IMR-90 (cell line): Measurements from ENCODE around the gene SNIP1. TPM values are rescaled to one million over a fixed set of nuclear protein-coding genes. Genes with fewer than 3 reads are reported as not detected.

Source experiments
- ATAC-seq: fragments of 200-7000 bp; cut with Tn5 transposase; 2 replicates; pipeline ENCODE4 v1.9.1; 2020; ENCODE audit warnings: low read depth, mild to moderate bottlenecking, moderate library complexity
- BruUV-seq: library from RNA; stranded (reverse); fragments of 400-500 nt; replicated peaks from 2 replicates; lab custom pipeline; 2021; lab: Mats Ljungman, UMichigan
- CTCF ChIA-PET: fragments of 300-600 bp; formaldehyde crosslinking; extraction: SDS; loops from one replicate; lab custom pipeline; 2021; ENCODE audit warnings: antibody characterized with exemption; lab: Yijun Ruan, JAX
- POLR2A ChIA-PET: fragments of 300-600 bp; sonication (Branson Sonifier 250); formaldehyde crosslinking; loops from one replicate; lab custom pipeline; 2022; ENCODE audit warnings: antibody characterized with exemption; ENCODE audit not compliant: unreplicated experiment; lab: Charles Lee
- DNase-seq: peaks from one replicate; pipeline ENCODE4 v3.0.0; 2013
- H2AFZ ChIP-seq: replicated peaks from 2 replicates; pipeline ENCODE3; 2013; ENCODE audit warnings: low read length, mild to moderate bottlenecking; ENCODE audit not compliant: poor library complexity
- H2AK5ac ChIP-seq: 2 replicates; pipeline ENCODE4 v1.6.1; 2013; ENCODE audit warnings: low read depth, low read length, inconsistent platforms
- H2AK9ac ChIP-seq: replicated peaks from 2 replicates; pipeline ENCODE3; 2013; ENCODE audit warnings: mild to moderate bottlenecking, low read depth, low read length, moderate library complexity; ENCODE audit not compliant: poor library complexity
- H2BK120ac ChIP-seq: 2 replicates; pipeline ENCODE4 v1.6.1; 2013; ENCODE audit warnings: low read depth, low read length, inconsistent platforms
- H2BK15ac ChIP-seq: 3 replicates; pipeline ENCODE4 v1.6.1; 2013; ENCODE audit warnings: low read depth, low read length, inconsistent platforms
- H2BK20ac ChIP-seq: 2 replicates; pipeline ENCODE4 v1.6.1; 2013; ENCODE audit warnings: low read depth, mild to moderate bottlenecking, inconsistent platforms, low read length, moderate library complexity
- H2BK5ac ChIP-seq: 2 replicates; pipeline ENCODE4 v1.6.1; 2013; ENCODE audit warnings: mild to moderate bottlenecking, low read depth, low read length, inconsistent platforms; ENCODE audit not compliant: poor library complexity, severe bottlenecking
- H3K14ac ChIP-seq: replicated peaks from 2 replicates; pipeline ENCODE4 v1.6.1; 2013; ENCODE audit warnings: low read depth, low read length, inconsistent platforms
- H3K18ac ChIP-seq: 2 replicates; pipeline ENCODE4 v1.6.1; 2013; ENCODE audit warnings: low read depth, low read length, control low read depth
- H3K23ac ChIP-seq: 2 replicates; pipeline ENCODE4 v1.6.1; 2013; ENCODE audit warnings: low read depth, low read length, inconsistent platforms
- H3K27ac ChIP-seq: 2 replicates; pipeline ENCODE4 v1.5.1; 2013; ENCODE audit warnings: mild to moderate bottlenecking, control low read depth, low read length; ENCODE audit not compliant: insufficient read depth
- H3K27me3 ChIP-seq: 2 replicates; pipeline ENCODE4 v1.6.1; 2013; ENCODE audit warnings: low read length; ENCODE audit not compliant: control insufficient read depth, insufficient read depth
- H3K36me3 ChIP-seq: 2 replicates; pipeline ENCODE4 v1.6.1; 2013; ENCODE audit warnings: low read length, mixed read lengths; ENCODE audit not compliant: control insufficient read depth, insufficient read depth
- H3K4ac ChIP-seq: 2 replicates; pipeline ENCODE4 v1.6.1; 2013; ENCODE audit warnings: low read depth, low read length, inconsistent platforms
- H3K4me1 ChIP-seq: 2 replicates; pipeline ENCODE4 v1.6.1; 2013; ENCODE audit warnings: low read length, mixed read lengths; ENCODE audit not compliant: control insufficient read depth, insufficient read depth
- H3K4me2 ChIP-seq: 2 replicates; pipeline ENCODE4 v1.6.1; 2013; ENCODE audit warnings: low read depth, mild to moderate bottlenecking, control low read depth, low read length, moderate library complexity
- H3K4me3 ChIP-seq: 2 replicates; pipeline ENCODE4 v1.5.1; 2013; ENCODE audit warnings: low read depth, mild to moderate bottlenecking, control low read depth, low read length, moderate library complexity; ENCODE audit not compliant: insufficient read depth
- H3K56ac ChIP-seq: 2 replicates; pipeline ENCODE4 v1.6.1; 2013; ENCODE audit warnings: low read length, inconsistent platforms; ENCODE audit not compliant: insufficient read depth; ENCODE audit errors: extremely low read depth
- H3K79me1 ChIP-seq, 2 experiments: 2 replicates each; pipeline ENCODE4 v1.6.1; 2013; ENCODE audit warnings: low read length in 2 of 2, inconsistent platforms in 1 of 2, low read depth in 1 of 2
- H3K9ac ChIP-seq: 2 replicates; pipeline ENCODE4 v1.6.1; 2013; ENCODE audit warnings: low read depth, low read length, control low read depth
- H3K9me1 ChIP-seq: 2 replicates; pipeline ENCODE4 v1.6.1; 2013; ENCODE audit warnings: low read length, inconsistent platforms; ENCODE audit not compliant: insufficient read depth
- H3K9me3 ChIP-seq: 2 replicates; pipeline ENCODE4 v1.6.1; 2013; ENCODE audit warnings: low read length; ENCODE audit not compliant: control insufficient read depth, insufficient read depth
- H4K20me1 ChIP-seq: 2 replicates; pipeline ENCODE4 v1.6.1; 2013; ENCODE audit warnings: low read length, inconsistent platforms; ENCODE audit not compliant: insufficient read depth
- H4K5ac ChIP-seq: 2 replicates; pipeline ENCODE4 v1.6.1; 2013; ENCODE audit warnings: mild to moderate bottlenecking, low read depth, low read length, control low read depth
- H4K8ac ChIP-seq, 2 experiments: 2 replicates each; pipeline ENCODE4 v1.6.1; 2013; ENCODE audit warnings: low read depth in 2 of 2, low read length in 2 of 2, control low read depth in 1 of 2, inconsistent platforms in 1 of 2
- H4K91ac ChIP-seq: 2 replicates; pipeline ENCODE4 v1.6.1; 2013; ENCODE audit warnings: low read depth, low read length, inconsistent platforms; ENCODE audit not compliant: insufficient read depth
- BHLHE40 ChIP-seq: fragments of 150-350 bp; IDR thresholded peaks from 2 replicates; pipeline ENCODE4 v1.6.1; 2016; ENCODE audit warnings: mild to moderate bottlenecking, low read depth, low read length
- CEBPB ChIP-seq: IDR thresholded peaks from 2 replicates; pipeline ENCODE4 v1.6.1; 2012; ENCODE audit warnings: low read depth, low read length, improper control_type of control experiment
- CHD1 ChIP-seq: IDR thresholded peaks from 2 replicates; pipeline ENCODE4 v1.6.1; 2012; ENCODE audit warnings: low read depth, low read length, improper control_type of control experiment
- ELK1 ChIP-seq: fragments of 150-350 bp; IDR thresholded peaks from 2 replicates; pipeline ENCODE4 v1.6.1; 2016; ENCODE audit warnings: low read depth, mild to moderate bottlenecking, low read length, moderate library complexity, borderline replicate concordance
- FOS ChIP-seq: fragments of 150-350 bp; IDR thresholded peaks from 2 replicates; pipeline ENCODE4 v1.6.1; 2016; ENCODE audit warnings: low read depth, low read length
- MAZ ChIP-seq: IDR thresholded peaks from 2 replicates; pipeline ENCODE4 v1.6.1; 2012; ENCODE audit warnings: low read depth, mild to moderate bottlenecking, low read length, improper control_type of control experiment, moderate library complexity, borderline replicate concordance
- MXI1 ChIP-seq: IDR thresholded peaks from 2 replicates; pipeline ENCODE4 v1.6.1; 2012; ENCODE audit warnings: low read depth, mild to moderate bottlenecking, low read length, moderate library complexity, borderline replicate concordance
- NFE2L2 ChIP-seq: fragments of 150-350 bp; IDR thresholded peaks from 2 replicates; pipeline ENCODE4 v1.6.1; 2016; ENCODE audit warnings: low read depth, mild to moderate bottlenecking, low read length
- RAD21 ChIP-seq: IDR thresholded peaks from 2 replicates; pipeline ENCODE4 v1.6.1; 2012; ENCODE audit warnings: low read length, improper control_type of control experiment
- RCOR1 ChIP-seq: IDR thresholded peaks from 2 replicates; pipeline ENCODE4 v1.6.1; 2012; ENCODE audit warnings: mild to moderate bottlenecking, low read length, improper control_type of control experiment; ENCODE audit not compliant: insufficient replicate concordance
- RFX5 ChIP-seq: IDR thresholded peaks from 2 replicates; pipeline ENCODE4 v1.8.0; 2012; ENCODE audit warnings: low read depth, mild to moderate bottlenecking, low read length, moderate library complexity
- SMC3 ChIP-seq: fragments of 150-350 bp; IDR thresholded peaks from 2 replicates; pipeline ENCODE4 v1.6.1; 2016; ENCODE audit warnings: low read depth, mild to moderate bottlenecking, antibody characterized with exemption, low read length, moderate library complexity
- USF2 ChIP-seq: fragments of 150-350 bp; IDR thresholded peaks from 2 replicates; pipeline ENCODE4 v1.6.1; 2017; ENCODE audit warnings: mild to moderate bottlenecking, antibody characterized with exemption, low read length, low read depth
- WGBS, 2 experiments: methylation state at CpG; one replicate each; pipeline versions ENCODE4 v1.1.5 to v1.1.7; 2013; ENCODE audit warnings: missing lambda C conversion rate in 2 of 2; ENCODE audit not compliant: insufficient read length in 1 of 2; ENCODE audit errors: extremely low coverage in 2 of 2; 5-methylcytosine and 5-hydroxymethylcytosine counted together
- dilution Hi-C: fragments of 300-500 bp; cut with HindIII; formaldehyde crosslinking; loops from one replicate; pipeline ENCODE4 v1.14.3; 2018; ENCODE audit warnings: low sequenced_read_pairs; ENCODE audit not compliant: unreplicated experiment
- in situ Hi-C: fragments of 300-500 bp; cut with MboI; formaldehyde crosslinking; loops from 3 replicates; pipeline ENCODE4 v1.14.3; 2019; ENCODE audit warnings: low sequenced_read_pairs, inconsistent platforms, mixed read lengths
- intact Hi-C: fragments of 100-400 bp; cut with micrococcal nuclease; formaldehyde crosslinking; loops from 2 replicates; pipeline ENCODE4 v1.10.0; 2022
- polyA plus RNA-seq, 3 experiments: library from polyadenylated mRNA; depleted of rRNA; stranded (reverse); fragments of >200 nt; gene quantifications; 2 replicates each; pipeline ENCODE4 v1.2.3, GENCODE V29; 2012; ENCODE audit warnings: low replicate concordance in 1 of 3
- total RNA-seq: library from RNA; depleted of rRNA; stranded (reverse); fragments of >200 nt; gene quantifications from 2 replicates; pipeline ENCODE4 v1.2.3, GENCODE V29; 2012

The SNIP1 gene
- total and polyA plus RNA-seq, 2 of the 4 experiments (the other 2 are of a cell fraction): 6.8 to 11.3 TPM

- CTCF ChIA-PET: interaction anchor here (0.7 to 2.0 kb wide), 3 partner anchors 10 to 45 kb away, joined by 5 to 10 read pairs (median 8); partner anchors contain the start of gene MEAF6
Observed at GRCh38 chr1:37498872-37499617, 55.0 kb downstream of the SNIP1 start.

More at GRCh38 chr1:37498872-37499617, 55.0 kb downstream of the SNIP1 start:
- H4K20me1 ChIP-seq: 0 out of 2 replicates have a peak, but pooled peaks cover 4% of the 10 kb centered on the region
- no peaks in the 10 kb centered on the region for H3K9me3 ChIP-seq
- H2BK5ac ChIP-seq: no peak overlapping the region
- H2BK120ac ChIP-seq: no peak overlapping the region
- H3K79me1 ChIP-seq: peaks cover 21 to 37% of the 10 kb centered on the region in 2 experiments
- peaks cover 34% of the 10 kb centered on the region for H3K36me3 ChIP-seq
- H3K27ac ChIP-seq: no peak overlapping the region; the same call in 1 of the 2 replicates
- no peaks in the 10 kb centered on the region; the same call in 1 of the 2 replicates for H3K9me1 ChIP-seq
- ATAC-seq: peak; percentile 72
- no peak overlapping the region for H3K56ac ChIP-seq
- intact Hi-C loops: no loop called here
- no peak overlapping the region for H2BK20ac ChIP-seq
- H2AK9ac ChIP-seq: no peak overlapping the region
- no peak overlapping the region for H3K4ac ChIP-seq
- no peak overlapping the region for H3K18ac ChIP-seq
- no peak overlapping the region for H3K14ac ChIP-seq
- H4K5ac ChIP-seq: no peak overlapping the region
- TF ChIP-seq CEBPB (no peak), SMC3 (no peak), NFE2L2 (no peak), RFX5 (no peak), RCOR1 (no peak), MXI1 (no peak), MAZ (no peak), USF2 (no peak), CHD1 (no peak), BHLHE40 (no peak), RAD21 (no peak), FOS (no peak), ELK1 (no peak)
- no peak overlapping the region for H4K91ac ChIP-seq
- WGBS, 2 experiments: 60% methylated on average over 1 of the region's 4 CpGs; no CpG with 5 or more reads in 1 of the 2 experiments
- dilution Hi-C loops: no loop called here
- H3K4me2 ChIP-seq: no peak overlapping the region
- H2AFZ ChIP-seq: no peak overlapping the region
- no peak overlapping the region for H2AK5ac ChIP-seq
- in situ Hi-C loops: no loop called here
- H4K8ac ChIP-seq: no peak overlapping the region
- no peaks in the 10 kb centered on the region for H3K27me3 ChIP-seq
- no TSS peak for BruUV-seq
- H3K9ac ChIP-seq: no peak overlapping the region
- H3K23ac ChIP-seq: no peak overlapping the region
- POLR2A ChIA-PET: interaction anchor here (0.8 kb wide), 1 partner anchor 14 kb away, joined by 3 read pairs; no protein-coding TSS in a partner anchor
- no peaks in the 10 kb centered on the region for H3K4me1 ChIP-seq
- no peak overlapping the region for H2BK15ac ChIP-seq
- peak; percentile 70 for DNase-seq
- H3K4me3 ChIP-seq: no peak overlapping the region
